ENCODE data around the gene VWA3B. TPM values are rescaled to one million over a fixed set of nuclear protein-coding genes. Genes with fewer than 3 reads are reported as not detected.

Gene VWA3B
- total RNA-seq, 1 donor from 2014 or later, result not detected

- FAIRE-seq, result no peak
- TF ChIP-seq, protein P1, sequence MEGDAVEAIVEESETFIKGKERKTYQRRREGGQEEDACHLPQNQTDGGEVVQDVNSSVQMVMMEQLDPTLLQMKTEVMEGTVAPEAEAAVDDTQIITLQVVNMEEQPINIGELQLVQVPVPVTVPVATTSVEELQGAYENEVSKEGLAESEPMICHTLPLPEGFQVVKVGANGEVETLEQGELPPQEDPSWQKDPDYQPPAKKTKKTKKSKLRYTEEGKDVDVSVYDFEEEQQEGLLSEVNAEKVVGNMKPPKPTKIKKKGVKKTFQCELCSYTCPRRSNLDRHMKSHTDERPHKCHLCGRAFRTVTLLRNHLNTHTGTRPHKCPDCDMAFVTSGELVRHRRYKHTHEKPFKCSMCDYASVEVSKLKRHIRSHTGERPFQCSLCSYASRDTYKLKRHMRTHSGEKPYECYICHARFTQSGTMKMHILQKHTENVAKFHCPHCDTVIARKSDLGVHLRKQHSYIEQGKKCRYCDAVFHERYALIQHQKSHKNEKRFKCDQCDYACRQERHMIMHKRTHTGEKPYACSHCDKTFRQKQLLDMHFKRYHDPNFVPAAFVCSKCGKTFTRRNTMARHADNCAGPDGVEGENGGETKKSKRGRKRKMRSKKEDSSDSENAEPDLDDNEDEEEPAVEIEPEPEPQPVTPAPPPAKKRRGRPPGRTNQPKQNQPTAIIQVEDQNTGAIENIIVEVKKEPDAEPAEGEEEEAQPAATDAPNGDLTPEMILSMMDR (IDR thresholded peaks at IDR 0.05; ENCODE audit: insufficient read depth, low read length, severe bottlenecking), result no peak
- no peak for DNase-seq (ENCODE audit: low read depth)
- no peaks in the 10 kb centered on the region for H3K27me3 ChIP-seq (ENCODE audit: control insufficient read depth, insufficient read depth, low read length)
- no peak overlapping the region for H3K4me3 ChIP-seq (ENCODE audit: low read depth, low read length)
- H3K36me3 ChIP-seq (ENCODE audit: control insufficient read depth, insufficient read depth, low read length), result no peaks in the 10 kb centered on the region
Observed at GRCh38 chr2:98102878-98103277, 15.9 kb downstream of the VWA3B start.

DNA sequence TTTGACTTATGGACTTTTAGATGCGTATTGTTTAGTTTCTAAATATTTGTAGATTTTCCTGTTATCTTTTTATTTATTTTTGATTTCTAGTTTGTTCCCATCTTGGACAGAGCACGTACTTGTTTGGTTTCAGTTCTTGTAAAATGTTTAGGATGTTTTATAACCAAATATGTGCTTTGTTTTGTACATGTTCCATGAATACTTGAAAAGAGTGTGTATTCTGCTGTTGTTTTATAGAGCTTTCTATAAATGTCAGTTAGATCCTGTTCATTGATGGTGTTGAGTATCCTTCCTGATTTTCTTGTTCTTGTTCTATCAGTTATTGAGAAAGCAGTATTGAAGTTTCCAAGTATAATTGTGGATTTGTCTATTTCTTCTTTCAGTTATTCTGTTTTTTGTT is 21.1 kb downstream of the VWA3B start:
- Histone ChIP-seq H3K27me3 (ENCODE audit: control insufficient read depth, insufficient read depth, low read length) (no peaks in the 10 kb centered on the region), H3K4me3 (ENCODE audit: low read depth, low read length) (no peak overlapping the region), H3K36me3 (ENCODE audit: control insufficient read depth, insufficient read depth, low read length) (no peaks in the 10 kb centered on the region)
- TF ChIP-seq, protein P1 (IDR thresholded peaks at IDR 0.05; ENCODE audit: insufficient read depth, low read length, severe bottlenecking), result no peak
- no peak for FAIRE-seq
- DNase-seq (ENCODE audit: low read depth), result no peak

DNA sequence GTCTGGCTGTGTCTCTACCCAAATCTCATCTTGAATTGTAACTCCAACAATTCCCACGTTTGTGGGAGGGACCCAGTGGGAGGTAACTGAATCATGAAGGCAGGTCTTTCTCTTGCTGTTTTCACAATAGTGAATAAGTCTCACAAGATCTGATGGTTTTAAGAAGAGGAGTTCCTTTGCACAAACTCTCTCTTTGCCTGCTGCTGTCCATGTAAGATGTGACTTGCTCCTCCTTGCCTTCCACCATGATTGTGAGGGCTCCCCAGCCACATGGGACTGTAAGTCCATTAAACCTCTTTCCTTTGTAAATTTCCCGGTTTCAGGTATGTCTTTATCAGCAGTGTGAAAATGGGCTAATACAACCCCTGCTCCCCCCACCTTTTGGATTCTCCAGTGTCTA is 23.8 kb downstream of the VWA3B start:
- no peak for DNase-seq (ENCODE audit: low read depth)
- no peak for FAIRE-seq

DNA sequence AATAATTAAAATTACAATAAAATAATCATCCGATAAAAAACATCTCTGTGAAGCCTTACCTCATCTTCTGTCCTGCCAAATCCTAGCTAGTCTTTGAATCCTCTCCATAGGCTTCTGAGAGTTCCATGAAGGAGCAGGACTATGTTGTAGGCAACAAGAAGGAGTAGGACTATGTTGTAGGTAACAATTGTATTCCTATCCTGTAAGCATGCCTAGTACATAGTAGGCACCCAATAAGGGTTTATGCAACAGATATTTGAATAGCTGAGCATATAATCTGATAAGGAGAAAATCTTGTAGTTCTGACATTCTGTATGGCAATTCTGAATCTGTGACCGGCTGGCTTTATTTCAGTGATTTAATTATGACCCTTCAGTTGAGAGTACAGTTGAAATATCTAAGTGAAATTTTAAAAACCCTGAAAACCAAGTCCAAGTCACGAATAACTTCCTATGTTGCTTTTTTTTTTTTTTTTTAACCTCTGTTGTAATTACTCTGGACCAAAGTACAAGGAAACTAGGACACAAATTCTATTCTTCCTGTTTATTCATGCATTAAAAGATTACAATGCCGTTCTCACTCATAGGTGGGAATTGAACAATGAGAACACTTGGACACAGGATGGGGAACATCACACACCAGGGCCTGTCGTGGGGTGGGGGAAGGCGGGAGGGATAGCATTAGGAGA is 27.8 kb downstream of the VWA3B start:
- FAIRE-seq (no peak), DNase-seq (ENCODE audit: low read depth) (no peak)
- H3K4me3 ChIP-seq (ENCODE audit: low read depth, low read length), result no peak overlapping the region
- H3K27me3 ChIP-seq (ENCODE audit: control insufficient read depth, insufficient read depth, low read length), result no peaks in the 10 kb centered on the region
- H3K36me3 ChIP-seq (ENCODE audit: control insufficient read depth, insufficient read depth, low read length), result no peaks in the 10 kb centered on the region
- TF ChIP-seq, protein P1 (IDR thresholded peaks at IDR 0.05; ENCODE audit: insufficient read depth, low read length, severe bottlenecking), result no peak

More for the DNA sequence above, 23.8 kb downstream of the VWA3B start:
- Histone ChIP-seq H3K27me3 (ENCODE audit: control insufficient read depth, insufficient read depth, low read length) (no peaks in the 10 kb centered on the region), H3K36me3 (ENCODE audit: control insufficient read depth, insufficient read depth, low read length) (no peaks in the 10 kb centered on the region), H3K4me3 (ENCODE audit: low read depth, low read length) (no peak overlapping the region)
- TF ChIP-seq, protein P1 (IDR thresholded peaks at IDR 0.05; ENCODE audit: insufficient read depth, low read length, severe bottlenecking), result no peak

DNA sequence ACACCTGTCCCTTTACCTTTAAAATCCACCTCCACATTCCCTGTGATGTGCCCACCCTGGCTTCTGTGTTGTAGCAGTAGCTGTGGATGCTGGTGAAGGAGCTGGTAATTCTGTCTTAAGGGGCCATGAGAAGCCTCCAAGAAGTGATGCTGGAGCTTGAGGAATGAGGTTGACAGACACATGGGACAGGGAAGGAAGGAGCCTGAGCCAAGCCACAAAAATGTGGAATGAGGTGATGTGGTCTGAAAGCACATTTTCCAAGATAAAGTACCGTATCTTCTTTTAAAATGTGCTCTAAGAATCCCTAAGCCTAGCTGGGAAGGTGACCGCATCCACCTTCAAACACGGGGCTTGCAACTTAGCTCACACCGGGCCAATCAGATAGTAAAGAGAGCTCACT is 31.2 kb downstream of the VWA3B start:
- DNase-seq (ENCODE audit: low read depth), result peak; percentile 27
- H3K36me3 ChIP-seq (ENCODE audit: control insufficient read depth, insufficient read depth, low read length), result no peaks in the 10 kb centered on the region
- TF ChIP-seq, protein P1 (IDR thresholded peaks at IDR 0.05; ENCODE audit: insufficient read depth, low read length, severe bottlenecking), result no peak
- no peak overlapping the region for H3K4me3 ChIP-seq (ENCODE audit: low read depth, low read length)
- no peaks in the 10 kb centered on the region for H3K27me3 ChIP-seq (ENCODE audit: control insufficient read depth, insufficient read depth, low read length)
- FAIRE-seq, result no peak

GRCh38 chr2:98118852-98119251 is 31.9 kb downstream of the VWA3B start:
- no peak overlapping the region for H3K4me3 ChIP-seq (ENCODE audit: low read depth, low read length)
- TF ChIP-seq, protein P1 (IDR thresholded peaks at IDR 0.05; ENCODE audit: insufficient read depth, low read length, severe bottlenecking), result no peak
- no peak for DNase-seq (ENCODE audit: low read depth)
- FAIRE-seq, result no peak
- H3K36me3 ChIP-seq (ENCODE audit: control insufficient read depth, insufficient read depth, low read length), result no peaks in the 10 kb centered on the region
- H3K27me3 ChIP-seq (ENCODE audit: control insufficient read depth, insufficient read depth, low read length), result no peaks in the 10 kb centered on the region

Measured in bronchial epithelial cell (primary cell).